GM12892 (cell line): ENCODE results near the gene LBHD2.

ENCODE experiments used
- POLR2A ChIP-seq: IDR thresholded peaks from 2 replicates; pipeline ENCODE4 v1.6.1; 2011; ENCODE audit warnings: low read depth, low read length, control low read depth
- POLR2AphosphoS5 ChIP-seq: IDR thresholded peaks from 2 replicates; pipeline ENCODE4 v1.6.1; 2011; ENCODE audit warnings: low read depth, low read length, control low read depth

DNA sequence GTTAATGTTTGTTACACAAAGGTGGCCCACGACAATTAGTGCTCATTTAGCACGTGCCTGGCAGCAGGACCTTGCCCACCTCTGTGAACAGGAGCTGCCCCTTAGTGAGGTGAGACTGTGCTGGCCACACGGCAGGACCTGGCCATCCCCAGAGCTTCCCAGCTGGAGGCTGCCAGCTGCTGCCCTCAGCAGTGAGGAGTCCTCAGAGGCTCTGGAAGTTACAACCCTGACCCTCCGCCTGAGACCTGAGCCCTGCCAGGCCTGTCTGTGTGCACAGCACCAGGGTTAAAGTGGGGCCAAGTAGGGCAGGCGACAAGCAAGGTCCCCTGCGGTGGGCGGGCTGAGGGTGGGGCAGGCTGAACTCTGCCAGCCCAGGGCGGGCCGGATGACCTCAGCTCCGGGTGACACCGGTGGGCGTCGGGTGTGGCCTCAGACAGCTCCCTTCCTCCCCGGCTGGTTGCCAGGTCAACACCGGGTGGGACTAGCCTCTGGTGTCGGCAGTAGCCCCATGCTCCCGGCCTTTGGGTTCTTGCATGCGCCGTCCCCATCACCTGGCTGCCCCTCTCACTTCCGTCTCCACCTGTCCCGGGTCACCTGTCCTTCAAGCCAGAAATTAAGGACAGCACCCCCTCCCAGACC is 9.2 kb upstream of the LBHD2 start:
- TF ChIP-seq POLR2AphosphoS5 (no peak), POLR2A (no peak)
